ENCODE measurements around the gene SCT.
A peak's percentile ranks its signal among the peaks of the same experiment; 100 is the strongest.

- TF ChIP-seq PPARA (CRISPR knock-in tag; IDR thresholded peaks at IDR 0.05; ENCODE audit: borderline replicate concordance) (no peak), TOX (CRISPR knock-in tag; IDR thresholded peaks at IDR 0.05; ENCODE audit: borderline replicate concordance) (no peak), OSR1 (CRISPR knock-in tag; IDR thresholded peaks at IDR 0.05) (no peak), ARNTL (CRISPR knock-in tag; IDR thresholded peaks at IDR 0.05; ENCODE audit: borderline replicate concordance, low read depth) (no peak), SNAI2 (CRISPR knock-in tag; IDR thresholded peaks at IDR 0.05) (0 out of 2 replicates have a peak, but pooled peaks have one; percentile 20), RARB (CRISPR knock-in tag; IDR thresholded peaks at IDR 0.05) (no peak)
- TF ChIP-seq, protein P1, sequence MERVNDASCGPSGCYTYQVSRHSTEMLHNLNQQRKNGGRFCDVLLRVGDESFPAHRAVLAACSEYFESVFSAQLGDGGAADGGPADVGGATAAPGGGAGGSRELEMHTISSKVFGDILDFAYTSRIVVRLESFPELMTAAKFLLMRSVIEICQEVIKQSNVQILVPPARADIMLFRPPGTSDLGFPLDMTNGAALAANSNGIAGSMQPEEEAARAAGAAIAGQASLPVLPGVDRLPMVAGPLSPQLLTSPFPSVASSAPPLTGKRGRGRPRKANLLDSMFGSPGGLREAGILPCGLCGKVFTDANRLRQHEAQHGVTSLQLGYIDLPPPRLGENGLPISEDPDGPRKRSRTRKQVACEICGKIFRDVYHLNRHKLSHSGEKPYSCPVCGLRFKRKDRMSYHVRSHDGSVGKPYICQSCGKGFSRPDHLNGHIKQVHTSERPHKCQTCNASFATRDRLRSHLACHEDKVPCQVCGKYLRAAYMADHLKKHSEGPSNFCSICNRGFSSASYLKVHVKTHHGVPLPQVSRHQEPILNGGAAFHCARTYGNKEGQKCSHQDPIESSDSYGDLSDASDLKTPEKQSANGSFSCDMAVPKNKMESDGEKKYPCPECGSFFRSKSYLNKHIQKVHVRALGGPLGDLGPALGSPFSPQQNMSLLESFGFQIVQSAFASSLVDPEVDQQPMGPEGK (CRISPR knock-in tag; IDR thresholded peaks at IDR 0.05; ENCODE audit: borderline replicate concordance): no peak
Measured at GRCh38 chr11:606245-606644, 20.7 kb downstream of the SCT start.

All from SK-N-SH treated with all-trans-retinoic acid at 6 μM for 48 hours (cell line).